Glutamatergic neuron (in vitro differentiated cells): ENCODE results near the gene ADARB2. TPM values are rescaled to one million over a fixed set of nuclear protein-coding genes. Genes with fewer than 3 reads are reported as not detected.
A peak's percentile ranks its signal among the peaks of the same experiment; 100 is the strongest.
"Not testable (repeated sequence)": the region's sequence is repeated elsewhere in the genome, so short reads cannot be mapped to it uniquely, and the experiment has no call there.

Experiments
- DNase-seq: peaks from one replicate; pipeline ENCODE4 v3.0.0; 2022
- H3K27ac Mint-ChIP-seq: one replicate; pipeline ENCODE4 v1.8.0; 2020; ENCODE audit warnings: mild to moderate bottlenecking, mixed read lengths, inconsistent platforms; ENCODE audit not compliant: unreplicated experiment
- H3K27me3 Mint-ChIP-seq: one replicate; pipeline ENCODE4 v1.8.0; 2020; ENCODE audit warnings: mild to moderate bottlenecking, moderate library complexity, mixed read lengths, inconsistent platforms; ENCODE audit not compliant: unreplicated experiment
- H3K36me3 Mint-ChIP-seq: one replicate; pipeline ENCODE4 v1.8.0; 2020; ENCODE audit warnings: mild to moderate bottlenecking, mixed read lengths, inconsistent platforms; ENCODE audit not compliant: unreplicated experiment
- H3K4me1 Mint-ChIP-seq: one replicate; pipeline ENCODE4 v1.8.0; 2020; ENCODE audit warnings: mild to moderate bottlenecking, low read depth, mixed read lengths, inconsistent platforms; ENCODE audit not compliant: unreplicated experiment
- H3K4me3 Mint-ChIP-seq: one replicate; pipeline ENCODE4 v1.8.0; 2020; ENCODE audit warnings: mild to moderate bottlenecking, mixed read lengths, inconsistent platforms; ENCODE audit not compliant: unreplicated experiment
- H3K9me3 Mint-ChIP-seq: one replicate; pipeline ENCODE4 v1.8.0; 2020; ENCODE audit warnings: mild to moderate bottlenecking, moderate library complexity, mixed read lengths, inconsistent platforms; ENCODE audit not compliant: unreplicated experiment
- total RNA-seq: library from RNA; stranded (reverse); fragmentation: NEBNext Ultra II Directional; extraction: Animal tissue kit (Norgen Biotek cat#: 25700); gene quantifications from one replicate; pipeline ENCODE4 v1.2.1, GENCODE V29; 2021; ENCODE audit not compliant: unreplicated experiment
- TF ChIP-seq, protein P1 (sequence below): fragments of 200-600 bp; sonication (generic); IDR thresholded peaks from one replicate; pipeline ENCODE4 v1.5.0; 2021; ENCODE audit not compliant: partially characterized antibody, unreplicated experiment

Gene ADARB2
- total RNA-seq, 1 donor from 2014 or later = 20.6 TPM

DNA sequence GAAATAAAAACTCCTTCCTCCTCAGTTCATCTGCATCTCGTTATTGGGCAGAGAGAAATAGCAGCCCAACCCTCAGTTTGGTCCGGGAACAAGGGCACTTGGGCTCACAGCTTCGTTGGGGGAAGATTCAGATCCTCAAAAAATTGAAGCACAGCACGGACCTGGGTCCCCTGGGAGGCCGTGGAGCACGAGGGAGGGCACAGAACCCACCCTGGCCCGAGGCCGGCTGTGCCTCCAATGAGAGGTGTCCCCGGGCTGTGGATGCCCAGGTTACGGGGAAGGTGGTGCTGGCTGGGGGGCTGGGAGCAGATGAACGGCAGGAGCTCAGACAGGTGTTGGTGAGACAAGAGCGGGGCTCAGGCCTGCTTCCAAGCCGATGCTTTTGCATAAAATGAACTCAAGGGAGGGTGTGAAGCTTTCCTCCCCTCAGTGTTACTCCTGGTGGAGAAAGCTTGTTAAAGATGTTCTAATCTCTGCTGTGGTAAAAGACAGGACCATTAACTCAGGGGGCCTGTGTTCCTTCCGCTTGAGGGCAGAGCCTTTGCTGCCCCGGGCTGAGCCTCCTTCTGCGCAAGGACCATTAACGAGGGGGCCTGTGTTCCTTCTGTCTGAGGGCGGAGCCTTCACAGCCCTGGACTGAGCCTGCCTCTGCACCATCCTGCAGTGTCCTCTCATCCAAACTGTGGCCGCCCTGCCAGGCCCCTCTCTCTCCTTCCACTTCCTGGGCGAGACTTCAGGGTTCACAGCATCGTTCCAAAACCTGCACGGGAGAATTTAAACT lies 302.2 kb downstream of the ADARB2 start:
- Mint-ChIP-seq H3K36me3 (peaks cover 15% of the 10 kb centered on the region), H3K9me3 (peaks cover 7% of the 10 kb centered on the region), H3K4me3 (peak overlapping the region; percentile 57), H3K27ac (peak overlapping the region; percentile 79), H3K4me1 (peaks cover 30% of the 10 kb centered on the region), H3K27me3 (no peaks in the 10 kb centered on the region)
- TF ChIP-seq, protein P1, sequence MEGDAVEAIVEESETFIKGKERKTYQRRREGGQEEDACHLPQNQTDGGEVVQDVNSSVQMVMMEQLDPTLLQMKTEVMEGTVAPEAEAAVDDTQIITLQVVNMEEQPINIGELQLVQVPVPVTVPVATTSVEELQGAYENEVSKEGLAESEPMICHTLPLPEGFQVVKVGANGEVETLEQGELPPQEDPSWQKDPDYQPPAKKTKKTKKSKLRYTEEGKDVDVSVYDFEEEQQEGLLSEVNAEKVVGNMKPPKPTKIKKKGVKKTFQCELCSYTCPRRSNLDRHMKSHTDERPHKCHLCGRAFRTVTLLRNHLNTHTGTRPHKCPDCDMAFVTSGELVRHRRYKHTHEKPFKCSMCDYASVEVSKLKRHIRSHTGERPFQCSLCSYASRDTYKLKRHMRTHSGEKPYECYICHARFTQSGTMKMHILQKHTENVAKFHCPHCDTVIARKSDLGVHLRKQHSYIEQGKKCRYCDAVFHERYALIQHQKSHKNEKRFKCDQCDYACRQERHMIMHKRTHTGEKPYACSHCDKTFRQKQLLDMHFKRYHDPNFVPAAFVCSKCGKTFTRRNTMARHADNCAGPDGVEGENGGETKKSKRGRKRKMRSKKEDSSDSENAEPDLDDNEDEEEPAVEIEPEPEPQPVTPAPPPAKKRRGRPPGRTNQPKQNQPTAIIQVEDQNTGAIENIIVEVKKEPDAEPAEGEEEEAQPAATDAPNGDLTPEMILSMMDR = no peak
- peak; percentile 55 for DNase-seq

DNA sequence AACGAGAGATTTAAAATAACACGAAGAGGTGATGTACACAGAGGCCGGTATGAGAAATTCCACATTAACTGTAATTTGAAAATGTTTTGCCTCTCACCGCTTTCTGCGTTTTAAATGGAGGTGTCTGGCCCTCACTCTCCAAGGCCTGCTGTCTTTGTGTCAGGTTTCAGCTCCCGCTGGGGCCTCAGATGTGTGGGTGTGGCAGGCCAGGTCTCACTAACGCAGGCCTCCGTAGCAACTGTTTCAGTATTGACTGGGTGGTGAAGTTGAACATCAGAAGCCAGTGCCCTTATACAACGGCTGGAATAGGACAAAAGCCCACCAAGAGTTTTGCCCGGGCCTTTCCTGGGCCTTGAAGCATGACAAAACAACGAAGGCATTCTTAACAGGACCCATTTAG lies 303.1 kb downstream of the ADARB2 start:
- H3K36me3 Mint-ChIP-seq = peaks cover 18% of the 10 kb centered on the region
- peak overlapping the region; percentile 79 for H3K27ac Mint-ChIP-seq
- DNase-seq = no peak
- peaks cover 30% of the 10 kb centered on the region for H3K4me1 Mint-ChIP-seq
- H3K4me3 Mint-ChIP-seq = no peak overlapping the region
- peaks cover 2% of the 10 kb centered on the region for H3K27me3 Mint-ChIP-seq
- TF ChIP-seq, protein P1 = no peak
- peaks cover 7% of the 10 kb centered on the region for H3K9me3 Mint-ChIP-seq

DNA sequence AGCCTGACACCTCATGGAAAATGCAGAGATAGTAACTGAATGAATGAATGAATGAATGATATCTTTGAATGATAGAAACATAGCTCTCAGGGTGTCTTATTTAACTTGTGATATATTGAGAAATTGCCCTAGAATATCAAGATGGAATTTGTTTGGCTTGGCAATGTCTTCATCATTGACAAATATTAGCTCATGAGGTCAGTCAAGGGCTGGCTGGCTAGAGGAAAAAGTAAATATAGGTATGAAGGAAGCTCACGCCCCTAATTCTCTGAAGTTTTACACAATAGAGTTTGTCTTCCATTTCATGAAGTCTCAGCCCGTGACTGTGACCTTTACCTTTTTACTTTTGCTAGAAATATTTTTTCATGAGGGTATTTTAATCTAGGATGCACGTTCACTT lies 305.2 kb downstream of the ADARB2 start:
- peaks cover 7% of the 10 kb centered on the region for H3K9me3 Mint-ChIP-seq
- H3K27ac Mint-ChIP-seq = no peak overlapping the region
- H3K4me1 Mint-ChIP-seq = peaks cover 30% of the 10 kb centered on the region
- no peak for DNase-seq
- H3K4me3 Mint-ChIP-seq = no peak overlapping the region
- H3K27me3 Mint-ChIP-seq = peaks cover 2% of the 10 kb centered on the region
- H3K36me3 Mint-ChIP-seq = peaks cover 18% of the 10 kb centered on the region
- TF ChIP-seq, protein P1 = no peak

DNA sequence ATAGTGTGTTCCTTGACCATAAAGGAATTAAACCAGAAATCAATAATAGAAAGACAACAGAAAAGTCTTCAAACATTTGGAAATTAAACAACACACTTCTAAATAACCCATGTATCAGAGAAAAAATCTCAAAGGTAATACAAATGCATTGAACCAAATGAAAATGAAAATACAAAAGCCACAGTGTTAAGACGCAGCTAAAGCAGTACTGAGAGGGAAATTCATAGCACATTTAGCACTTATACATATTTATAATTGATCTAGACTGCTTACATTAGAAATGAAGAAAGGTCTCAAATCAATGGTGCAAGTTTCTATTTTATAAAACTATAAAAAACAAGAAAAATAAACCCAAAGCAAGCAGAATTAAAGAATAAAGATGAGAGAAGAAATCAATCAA lies 306.1 kb downstream of the ADARB2 start:
- peaks cover 2% of the 10 kb centered on the region for H3K27me3 Mint-ChIP-seq

DNA sequence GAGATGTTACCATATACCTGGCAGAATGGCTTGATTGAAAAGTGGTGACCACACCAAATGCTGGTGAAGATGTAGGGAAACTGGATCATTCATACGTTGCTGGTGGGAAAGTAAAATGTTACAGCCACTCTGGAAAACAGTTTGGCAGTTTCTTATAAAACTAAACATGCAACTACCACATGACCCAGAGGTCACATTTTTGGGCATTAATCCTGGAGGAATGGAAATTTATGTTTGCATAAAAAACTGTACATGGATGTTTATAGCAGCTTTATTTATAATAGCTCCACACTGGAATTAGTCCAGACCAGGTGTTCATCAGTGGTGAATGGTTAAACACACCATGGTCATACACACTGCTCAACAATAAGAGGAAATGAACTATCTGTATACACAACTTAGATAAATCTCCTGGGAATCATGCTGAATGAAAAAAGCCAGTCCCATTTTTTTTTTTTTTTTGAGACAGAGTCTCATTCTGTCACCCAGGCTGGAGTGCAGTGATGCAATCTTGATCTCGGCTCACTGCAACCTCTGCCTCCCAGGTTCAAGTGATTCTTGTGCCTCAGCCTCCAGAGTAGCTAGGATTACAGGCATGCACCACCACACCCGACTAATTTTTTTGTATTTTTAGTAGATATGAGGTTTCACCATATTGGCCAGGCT lies 309.7 kb downstream of the ADARB2 start:
- not testable (repeated sequence) for H3K4me1 Mint-ChIP-seq, H3K4me3 Mint-ChIP-seq, H3K27me3 Mint-ChIP-seq, H3K27ac Mint-ChIP-seq, DNase-seq, H3K9me3 Mint-ChIP-seq
- H3K36me3 Mint-ChIP-seq = peaks cover 26% of the 10 kb centered on the region

More for the DNA sequence above, 306.1 kb downstream of the ADARB2 start:
- peaks cover 28% of the 10 kb centered on the region for H3K4me1 Mint-ChIP-seq
- peaks cover 18% of the 10 kb centered on the region for H3K36me3 Mint-ChIP-seq
- H3K4me3 Mint-ChIP-seq = no peak overlapping the region
- no peak for DNase-seq
- TF ChIP-seq, protein P1 = no peak
- no peak overlapping the region for H3K27ac Mint-ChIP-seq
- H3K9me3 Mint-ChIP-seq = peaks cover 7% of the 10 kb centered on the region
